Stomach (tissue), 9 donors: Measurements from ENCODE around the gene MOB2. TPM values are rescaled to one million over a fixed set of nuclear protein-coding genes. Genes with fewer than 3 reads are reported as not detected.

Experiments
- DNase-seq, 2 donors: peaks; one replicate each; pipeline versions ENCODE4 v3.0.0 to v3.0.0-alpha.2; 2013 to 2019
- H3K27ac ChIP-seq, 5 donors: fragments of 200-600 bp in 4 of 5; sonication (generic) in 4 of 5; one replicate each; pipeline ENCODE4 v1.5.1; 2013 to 2019; ENCODE audit warnings: mild to moderate bottlenecking in 1 of 5, moderate library complexity in 1 of 5
- H3K27me3 ChIP-seq, 3 donors: fragments of 200-600 bp; sonication (generic); one replicate each; pipeline ENCODE4 v1.5.1; 2017 to 2019; ENCODE audit warnings: mixed run types in 1 of 3
- H3K36me3 ChIP-seq, 4 donors: fragments of 200-600 bp; sonication (generic); 1 replicate in 3 of 4; 2 replicates in 1 of 4; pipeline ENCODE4 v1.5.1; 2016 to 2019
- H3K4me1 ChIP-seq, 4 donors: fragments of 200-600 bp; sonication (generic); one replicate each; pipeline ENCODE4 v1.5.1; 2016 to 2019
- H3K4me3 ChIP-seq, 4 donors: fragments of 200-600 bp; sonication (generic) in 3 of 4; one replicate each; pipeline ENCODE4 v1.5.1; 2016 to 2019; ENCODE audit warnings: mild to moderate bottlenecking in 1 of 4
- H3K9me3 ChIP-seq, 4 donors: fragments of 200-600 bp; sonication (generic); one replicate each; pipeline ENCODE4 v1.5.1; 2016 to 2019
- EP300 ChIP-seq: sonication (generic); formaldehyde crosslinking; IDR thresholded peaks from one replicate; pipeline ENCODE4 v1.6.1; 2017; ENCODE audit warnings: antibody characterized with exemption
- POLR2A ChIP-seq, 4 donors: fragments of 450-650 bp; IDR thresholded peaks; one replicate each; pipeline ENCODE4 v1.6.1; 2016; ENCODE audit warnings: antibody characterized with exemption in 4 of 4, control low read depth in 2 of 4, mild to moderate bottlenecking in 1 of 4, moderate library complexity in 1 of 4
- POLR2AphosphoS5 ChIP-seq, 3 donors: sonication (generic); formaldehyde crosslinking; IDR thresholded peaks; one replicate each; pipeline ENCODE4 v1.6.1; 2016; ENCODE audit warnings: antibody characterized with exemption in 3 of 3
- WGBS, 5 donors: extraction: QIAGEN DNeasy Blood & Tissue Kit in 3 of 5; methylation state at CpG; one replicate each; pipeline versions ENCODE4 v1.1.5 to v1.1.7; 2013 to 2018; 5-methylcytosine and 5-hydroxymethylcytosine counted together
- intact Hi-C: fragments of 100-400 bp; cut with DNase I; formaldehyde crosslinking; loops from one replicate; pipeline ENCODE4 v1.15.1; 2023; ENCODE audit warnings: low total_unique reads
- polyA plus RNA-seq, 3 donors: library from polyadenylated mRNA; stranded (reverse); fragments of 200-250 nt; gene quantifications; one replicate each; pipeline ENCODE4 v1.2.3, GENCODE V29; 2013
- total RNA-seq, 5 donors: library from RNA; depleted of rRNA; stranded (reverse); fragments of >200 nt; gene quantifications; one replicate each; pipeline versions ENCODE4 v1.1.0 to v1.2.3, GENCODE V29; 2014 to 2016
- TF ChIP-seq, protein P1 (sequence below), 7 experiments: fragments of 450-650 bp in 4 of 7; fragments of 200-600 bp in 3 of 7; sonication (generic) in 3 of 7; IDR thresholded peaks; one replicate each; pipeline ENCODE4 v1.5.1; 2016 to 2019; ENCODE audit warnings: antibody characterized with exemption in 7 of 7, control low read depth in 2 of 7, mild to moderate bottlenecking in 1 of 7
- donor health status: healthy with polysubstance abuse.
- donor health status: Bipolar disorder and iron deficiency.
- donor health status: healthy.

Gene MOB2
- total and polyA plus RNA-seq, 8 donors: 11.3 to 46.3 (median 27.3) TPM

GRCh38 chr11:1422481-1422880 is 64.1 kb downstream of the MOB2 start:
- Histone ChIP-seq H3K9me3 (peaks cover 13 to 31% (median 28%) of the 10 kb centered on the region in 4 donors), H3K4me3 (no peak overlapping the region), H3K27ac (no peak overlapping the region), H3K27me3 (peaks cover 0 to 41% (median 0%) of the 10 kb centered on the region in 3 donors), H3K36me3 (no peaks in the 10 kb centered on the region), H3K4me1 (no peaks in the 10 kb centered on the region)
- WGBS, 5 donors: 40 to 66% (median 59%) methylated on average over 1 to 9 of the region's 9 CpGs
- intact Hi-C loops: no loop called here
- TF ChIP-seq, protein P1, sequence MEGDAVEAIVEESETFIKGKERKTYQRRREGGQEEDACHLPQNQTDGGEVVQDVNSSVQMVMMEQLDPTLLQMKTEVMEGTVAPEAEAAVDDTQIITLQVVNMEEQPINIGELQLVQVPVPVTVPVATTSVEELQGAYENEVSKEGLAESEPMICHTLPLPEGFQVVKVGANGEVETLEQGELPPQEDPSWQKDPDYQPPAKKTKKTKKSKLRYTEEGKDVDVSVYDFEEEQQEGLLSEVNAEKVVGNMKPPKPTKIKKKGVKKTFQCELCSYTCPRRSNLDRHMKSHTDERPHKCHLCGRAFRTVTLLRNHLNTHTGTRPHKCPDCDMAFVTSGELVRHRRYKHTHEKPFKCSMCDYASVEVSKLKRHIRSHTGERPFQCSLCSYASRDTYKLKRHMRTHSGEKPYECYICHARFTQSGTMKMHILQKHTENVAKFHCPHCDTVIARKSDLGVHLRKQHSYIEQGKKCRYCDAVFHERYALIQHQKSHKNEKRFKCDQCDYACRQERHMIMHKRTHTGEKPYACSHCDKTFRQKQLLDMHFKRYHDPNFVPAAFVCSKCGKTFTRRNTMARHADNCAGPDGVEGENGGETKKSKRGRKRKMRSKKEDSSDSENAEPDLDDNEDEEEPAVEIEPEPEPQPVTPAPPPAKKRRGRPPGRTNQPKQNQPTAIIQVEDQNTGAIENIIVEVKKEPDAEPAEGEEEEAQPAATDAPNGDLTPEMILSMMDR (IDR thresholded peaks at IDR 0.05): no peak
- no peak for TF ChIP-seq POLR2AphosphoS5 (IDR thresholded peaks at IDR 0.05)
- TF ChIP-seq EP300: no peak
- no peak for TF ChIP-seq POLR2A (IDR thresholded peaks at IDR 0.05)
- DNase-seq: peak in 1 of 2 donors; percentile 53

GRCh38 chr11:1421291-1421690 is 65.3 kb downstream of the MOB2 start:
- no peak for DNase-seq
- intact Hi-C loops: no loop called here
- Histone ChIP-seq H3K27me3 (peaks cover 0 to 31% (median 0%) of the 10 kb centered on the region in 3 donors), H3K4me3 (no peak overlapping the region), H3K27ac (no peak overlapping the region), H3K36me3 (no peaks in the 10 kb centered on the region), H3K9me3 (peaks cover 13 to 43% (median 38%) of the 10 kb centered on the region in 4 donors), H3K4me1 (no peaks in the 10 kb centered on the region)
- 77 to 92% (median 87%) methylated on average over 11 of the region's 11 CpGs for WGBS, 5 donors
- no peak for TF ChIP-seq EP300
- TF ChIP-seq POLR2A (IDR thresholded peaks at IDR 0.05): no peak
- TF ChIP-seq, protein P1 (IDR thresholded peaks at IDR 0.05): no peak
- no peak for TF ChIP-seq POLR2AphosphoS5 (IDR thresholded peaks at IDR 0.05)

GRCh38 chr11:1419811-1420210 is 66.8 kb downstream of the MOB2 start:
- TF ChIP-seq EP300 (no peak), POLR2AphosphoS5 (IDR thresholded peaks at IDR 0.05) (no peak), POLR2A (IDR thresholded peaks at IDR 0.05) (no peak)
- TF ChIP-seq, protein P1 (IDR thresholded peaks at IDR 0.05): no peak
- Histone ChIP-seq H3K36me3 (no peaks in the 10 kb centered on the region), H3K4me1 (no peaks in the 10 kb centered on the region), H3K9me3 (peaks cover 13 to 47% (median 42%) of the 10 kb centered on the region in 4 donors), H3K27ac (no peak overlapping the region), H3K27me3 (peaks cover 0 to 16% (median 0%) of the 10 kb centered on the region in 3 donors), H3K4me3 (no peak overlapping the region)
- intact Hi-C loops: no loop called here
- WGBS, 5 donors: 88 to 94% (median 89%) methylated on average over 17 of the region's 17 CpGs
- DNase-seq: no peak

Other genes starting within 250 kb of the MOB2 start
- 100 to 1,000 TPM in 1 of 5 donors, 10 to 100 TPM in 4; 14.9 to 119 (median 55.4) TPM for gene TOLLIP, start 177.1 kb downstream of the MOB2 start, total RNA-seq
- 10 to 100 TPM; 23.9 to 29.3 (median 26.9) TPM for gene TOLLIP, start 177.1 kb downstream of the MOB2 start, polyA plus RNA-seq
- gene BRSK2, start 96.8 kb downstream of the MOB2 start, total RNA-seq: 1 to 10 TPM in 2 of 5 donors, not detected in 3; 1.8 TPM
- gene BRSK2, start 96.8 kb downstream of the MOB2 start, polyA plus RNA-seq: 1 to 10 TPM; 1.8 to 6.9 (median 3.2) TPM
- 10 to 100 TPM in 1 of 5 donors, 1 to 10 TPM in 3, under 1 TPM in 1; 0.58 to 31.6 (median 1.5) TPM for gene DUSP8, start 85.5 kb upstream of the MOB2 start, total RNA-seq
- 1 to 10 TPM; 2.4 to 2.9 (median 2.8) TPM for gene DUSP8, start 85.5 kb upstream of the MOB2 start, polyA plus RNA-seq
- not detected for gene KRTAP5-1, start 98.5 kb upstream of the MOB2 start, total RNA-seq
- under 1 TPM in 1 of 3 donors, not detected in 2; 0.50 TPM for gene KRTAP5-1, start 98.5 kb upstream of the MOB2 start, polyA plus RNA-seq
- not detected for gene KRTAP5-2, start 111.5 kb upstream of the MOB2 start, total RNA-seq
- not detected for gene KRTAP5-2, start 111.5 kb upstream of the MOB2 start, polyA plus RNA-seq
- not detected for gene KRTAP5-3, start 121.7 kb upstream of the MOB2 start, total RNA-seq
- not detected for gene KRTAP5-3, start 121.7 kb upstream of the MOB2 start, polyA plus RNA-seq
- not detected for gene KRTAP5-4, start 135.4 kb upstream of the MOB2 start, total RNA-seq
- gene KRTAP5-4, start 135.4 kb upstream of the MOB2 start, polyA plus RNA-seq: not detected
- gene KRTAP5-5, start 143.0 kb upstream of the MOB2 start, total RNA-seq: not detected
- gene KRTAP5-5, start 143.0 kb upstream of the MOB2 start, polyA plus RNA-seq: not detected
- gene KRTAP5-6, start 210.4 kb upstream of the MOB2 start, total RNA-seq: not detected
- gene KRTAP5-6, start 210.4 kb upstream of the MOB2 start, polyA plus RNA-seq: not detected